Gastroesophageal sphincter (tissue), 3 donors: ENCODE measurements around the gene LUC7L2.

ENCODE experiments used
- POLR2AphosphoS5 ChIP-seq: sonication (generic); formaldehyde crosslinking; IDR thresholded peaks from one replicate; pipeline ENCODE4 v1.6.1; 2017; ENCODE audit warnings: antibody characterized with exemption
- TF ChIP-seq, protein P1 (sequence below), 4 experiments: fragments of 200-600 bp in 2 of 4; fragments of 450-650 bp in 2 of 4; sonication (generic) in 1 of 4; IDR thresholded peaks; one replicate each; pipeline ENCODE4 v1.5.1; 2017 to 2019; ENCODE audit warnings: antibody characterized with exemption in 4 of 4, mild to moderate bottlenecking in 2 of 4, moderate library complexity in 2 of 4

DNA sequence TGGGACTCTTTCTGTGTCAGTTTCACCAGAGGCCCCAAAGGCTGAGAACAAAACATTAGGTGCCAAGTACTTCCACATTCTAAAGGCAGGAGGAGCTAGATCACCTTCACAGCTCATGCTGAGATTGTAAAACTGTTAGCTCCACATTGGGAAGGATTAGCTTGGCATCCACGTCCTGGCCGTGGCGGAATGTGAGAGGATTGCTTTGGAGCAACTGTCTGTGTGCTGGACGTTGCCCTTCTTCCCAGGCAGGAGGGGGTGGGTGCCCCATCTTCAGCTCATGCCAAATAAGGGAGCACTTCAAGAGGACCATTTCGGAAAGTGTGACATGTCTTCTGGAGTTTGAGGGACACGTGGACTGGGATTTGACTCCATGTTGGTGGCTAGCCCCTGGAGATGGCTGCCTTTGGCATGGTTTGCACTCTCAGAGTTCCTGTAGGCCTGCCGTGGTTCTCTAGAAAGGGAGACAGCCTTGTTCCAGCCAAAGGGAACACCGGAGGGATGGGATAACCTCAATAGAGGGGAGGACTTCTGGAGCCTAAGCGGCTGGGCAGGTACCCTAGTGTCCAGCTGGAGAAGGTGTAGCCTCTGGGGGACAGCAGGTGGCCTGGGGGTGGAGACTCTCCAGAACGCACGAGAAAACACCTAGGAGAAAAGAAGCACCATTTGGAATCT is 38.5 kb upstream of the LUC7L2 start:
- TF ChIP-seq, protein P1, sequence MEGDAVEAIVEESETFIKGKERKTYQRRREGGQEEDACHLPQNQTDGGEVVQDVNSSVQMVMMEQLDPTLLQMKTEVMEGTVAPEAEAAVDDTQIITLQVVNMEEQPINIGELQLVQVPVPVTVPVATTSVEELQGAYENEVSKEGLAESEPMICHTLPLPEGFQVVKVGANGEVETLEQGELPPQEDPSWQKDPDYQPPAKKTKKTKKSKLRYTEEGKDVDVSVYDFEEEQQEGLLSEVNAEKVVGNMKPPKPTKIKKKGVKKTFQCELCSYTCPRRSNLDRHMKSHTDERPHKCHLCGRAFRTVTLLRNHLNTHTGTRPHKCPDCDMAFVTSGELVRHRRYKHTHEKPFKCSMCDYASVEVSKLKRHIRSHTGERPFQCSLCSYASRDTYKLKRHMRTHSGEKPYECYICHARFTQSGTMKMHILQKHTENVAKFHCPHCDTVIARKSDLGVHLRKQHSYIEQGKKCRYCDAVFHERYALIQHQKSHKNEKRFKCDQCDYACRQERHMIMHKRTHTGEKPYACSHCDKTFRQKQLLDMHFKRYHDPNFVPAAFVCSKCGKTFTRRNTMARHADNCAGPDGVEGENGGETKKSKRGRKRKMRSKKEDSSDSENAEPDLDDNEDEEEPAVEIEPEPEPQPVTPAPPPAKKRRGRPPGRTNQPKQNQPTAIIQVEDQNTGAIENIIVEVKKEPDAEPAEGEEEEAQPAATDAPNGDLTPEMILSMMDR (IDR thresholded peaks at IDR 0.05): no peak
- TF ChIP-seq POLR2AphosphoS5: no peak
